SK-N-MC (cell line): ENCODE measurements around the gene FREM3.

Experiments used
- FOXP2 ChIP-seq: optimal IDR thresholded peaks from 2 replicates; pipeline ENCODE3; 2011; ENCODE audit warnings: mild to moderate bottlenecking, moderate library complexity; ENCODE audit not compliant: insufficient read depth; ENCODE audit errors: extremely low read length, control extremely low read depth
- POLR2AphosphoS5 ChIP-seq: IDR thresholded peaks from 2 replicates; pipeline ENCODE4 v1.6.1; 2012; ENCODE audit warnings: mild to moderate bottlenecking, low read depth, low read length, borderline replicate concordance

DNA sequence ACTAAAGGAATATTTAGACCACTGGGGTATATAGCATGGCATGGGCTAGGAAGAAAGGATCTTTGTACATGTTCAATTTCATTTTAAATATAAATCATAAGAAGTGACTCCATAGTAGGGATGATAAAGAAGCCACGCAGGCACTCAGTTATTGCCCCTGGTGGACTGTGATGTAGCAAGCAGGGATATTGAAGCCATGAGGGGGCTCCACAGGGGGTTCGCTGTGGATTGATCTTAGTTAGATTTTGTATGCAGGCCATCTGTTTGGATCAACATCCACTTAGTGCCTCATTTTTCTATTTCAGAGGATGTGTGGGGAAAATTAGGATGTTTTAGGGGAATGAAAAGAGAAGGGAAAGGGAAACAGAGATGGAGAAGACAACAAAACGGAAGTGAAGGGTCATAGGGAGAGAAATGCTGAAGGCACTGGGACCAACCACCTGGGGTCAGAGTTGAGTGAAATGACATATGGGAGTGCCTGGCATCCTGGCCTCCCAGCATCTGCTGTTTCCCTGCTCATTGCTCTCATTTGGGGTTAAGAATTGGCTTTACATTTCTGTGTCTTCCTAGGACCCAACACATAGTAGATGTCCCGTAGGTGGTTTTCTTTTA lies 11.2 kb upstream of the FREM3 start:
- no peak for TF ChIP-seq POLR2AphosphoS5
- TF ChIP-seq FOXP2: no peak
